NCI-H1105 (cell line): Measurements from ENCODE around the gene EPHA8.

Experiments used
- DNase-seq: peaks from one replicate; lab custom pipeline; 2025; lab: John Stamatoyannopoulos, UW

EPHA8 gene

GRCh38 chr1:22567197-22567596 lies 3.9 kb downstream of the EPHA8 start:
- DNase-seq, result no peak

GRCh38 chr1:22567994-22568393 lies 4.7 kb downstream of the EPHA8 start:
- DNase-seq, result no peak

DNA sequence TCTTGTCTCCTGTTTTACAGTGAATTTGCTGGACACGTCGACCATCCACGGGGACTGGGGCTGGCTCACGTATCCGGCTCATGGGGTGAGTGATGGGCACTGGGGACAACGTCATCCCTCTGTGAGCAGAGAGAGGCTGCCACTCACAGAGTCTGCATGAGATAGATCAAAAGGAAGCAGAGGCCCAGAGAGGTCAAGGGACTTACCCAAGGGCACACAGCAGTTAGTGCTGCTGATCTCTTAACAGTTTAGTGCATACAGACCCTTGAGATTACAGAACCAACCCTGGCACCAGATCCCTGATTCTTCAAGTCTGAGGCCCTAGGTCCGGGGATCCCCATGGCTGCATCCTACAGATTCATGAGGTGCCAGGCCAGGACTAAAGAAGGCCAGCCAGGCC lies 6.0 kb downstream of the EPHA8 start:
- DNase-seq, result no peak

DNA sequence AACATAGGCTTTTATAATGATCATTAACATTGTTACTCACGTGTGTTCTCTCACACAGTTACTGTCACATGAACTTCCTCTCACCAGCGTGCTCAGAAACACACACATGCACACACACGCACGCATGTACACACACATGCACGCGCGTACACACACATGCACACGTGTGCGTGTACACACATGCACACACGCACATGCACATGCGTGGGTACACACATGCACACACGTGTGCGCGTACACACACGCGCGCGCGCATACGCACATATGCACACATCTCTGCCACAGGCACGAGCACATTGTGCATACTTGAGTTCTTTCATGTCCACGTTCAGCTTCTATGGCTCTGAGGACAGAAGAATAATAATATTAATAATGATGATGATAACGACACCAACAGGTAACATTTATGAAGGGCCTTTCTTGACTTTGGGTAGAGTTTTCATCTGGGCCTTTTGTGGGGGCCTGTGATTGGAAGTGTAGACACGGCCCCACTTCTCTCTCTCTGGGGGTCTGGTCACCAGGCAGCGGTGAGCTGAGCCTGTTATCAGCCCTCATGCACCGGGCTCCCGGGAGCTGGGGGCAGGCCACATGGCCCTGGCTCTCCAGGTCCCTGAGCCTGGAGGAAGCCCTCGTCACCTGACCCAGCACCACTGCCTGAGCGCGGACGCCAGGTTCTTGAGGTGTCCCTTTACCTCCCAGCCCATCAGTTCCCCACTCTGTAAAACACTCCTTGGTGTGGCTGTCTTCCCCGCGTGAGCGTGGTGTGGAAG lies 7.0 kb downstream of the EPHA8 start:
- no peak for DNase-seq

DNA sequence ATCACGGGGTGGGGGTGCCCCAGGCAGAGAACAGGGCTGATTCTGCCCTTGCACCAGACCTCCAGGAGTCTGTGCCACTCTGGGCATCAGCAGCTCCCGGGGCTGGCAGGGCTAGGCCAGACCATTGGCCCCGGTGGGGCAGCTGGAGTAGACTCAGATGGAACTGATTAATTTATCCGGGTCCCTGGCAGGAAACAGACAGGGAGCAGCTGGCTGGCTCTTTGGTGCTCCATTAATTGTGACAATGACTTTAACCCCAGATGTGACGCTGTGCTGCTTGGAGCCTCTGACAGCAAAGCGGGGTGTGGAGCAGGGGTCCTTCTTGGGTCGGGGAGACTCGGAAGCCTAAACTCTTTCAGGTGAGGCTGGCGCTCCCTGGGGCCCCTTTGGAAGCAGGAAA lies 9.5 kb downstream of the EPHA8 start:
- no peak for DNase-seq

DNA sequence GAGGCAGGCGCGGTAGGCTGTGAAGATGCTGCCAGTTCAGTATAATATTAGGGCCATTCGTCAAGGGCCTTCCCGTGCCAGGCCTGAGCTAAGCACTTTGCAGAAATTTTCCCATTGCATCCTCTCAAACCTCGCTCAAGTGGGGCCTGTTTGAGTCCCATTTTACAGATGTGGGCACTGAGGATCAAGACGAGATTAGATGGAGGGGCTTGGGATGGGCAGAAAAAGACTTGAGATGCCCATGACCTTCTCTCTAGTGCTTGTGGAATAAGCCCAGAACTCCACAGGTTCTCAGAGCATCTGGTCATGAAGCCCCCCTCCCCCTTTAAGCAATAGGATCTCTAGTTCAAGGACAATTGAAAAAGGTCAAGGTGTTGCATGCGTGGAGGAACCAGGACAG lies 9.9 kb downstream of the EPHA8 start:
- DNase-seq, result no peak

GRCh38 chr1:22575532-22576149 lies 12.4 kb downstream of the EPHA8 start:
- DNase-seq, result no peak

DNA sequence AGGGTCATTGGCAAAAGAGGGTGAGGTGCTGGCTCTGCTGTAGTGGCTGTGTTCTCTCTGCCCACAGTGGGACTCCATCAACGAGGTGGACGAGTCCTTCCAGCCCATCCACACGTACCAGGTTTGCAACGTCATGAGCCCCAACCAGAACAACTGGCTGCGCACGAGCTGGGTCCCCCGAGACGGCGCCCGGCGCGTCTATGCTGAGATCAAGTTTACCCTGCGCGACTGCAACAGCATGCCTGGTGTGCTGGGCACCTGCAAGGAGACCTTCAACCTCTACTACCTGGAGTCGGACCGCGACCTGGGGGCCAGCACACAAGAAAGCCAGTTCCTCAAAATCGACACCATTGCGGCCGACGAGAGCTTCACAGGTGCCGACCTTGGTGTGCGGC lies 12.9 kb downstream of the EPHA8 start:
- no peak for DNase-seq

- DNase-seq, result no peak
Observed at GRCh38 chr1:22576617-22577016, 13.3 kb downstream of the EPHA8 start.

DNA sequence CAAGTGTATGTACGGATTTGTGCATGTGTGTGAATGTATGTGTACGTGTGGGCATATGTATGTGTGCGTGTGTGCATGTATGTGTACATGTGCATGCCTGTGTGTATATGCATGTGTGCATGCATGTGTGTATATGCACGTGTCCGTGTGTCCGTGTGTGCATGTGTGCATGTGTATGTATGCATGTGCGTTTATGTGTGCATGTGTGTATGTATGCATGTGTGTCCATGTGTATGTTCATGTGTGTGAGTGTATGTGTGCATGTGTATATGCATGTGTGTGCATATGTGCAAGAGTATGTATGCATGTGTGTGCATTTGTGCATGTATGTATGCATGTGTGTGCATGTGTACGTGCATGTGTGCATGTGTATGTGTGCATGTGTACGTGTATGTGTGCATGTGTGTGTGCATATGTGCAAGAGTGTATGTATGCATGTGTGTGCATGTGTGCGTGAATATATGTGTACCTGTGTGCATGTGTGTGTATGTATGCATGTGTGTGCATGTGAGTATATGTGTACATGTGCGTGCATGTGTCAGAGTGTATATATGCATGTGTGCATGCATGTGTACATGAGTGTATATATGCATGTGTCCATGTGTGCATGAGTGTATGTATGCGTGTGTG lies 15.6 kb downstream of the EPHA8 start:
- no peak for DNase-seq

DNA sequence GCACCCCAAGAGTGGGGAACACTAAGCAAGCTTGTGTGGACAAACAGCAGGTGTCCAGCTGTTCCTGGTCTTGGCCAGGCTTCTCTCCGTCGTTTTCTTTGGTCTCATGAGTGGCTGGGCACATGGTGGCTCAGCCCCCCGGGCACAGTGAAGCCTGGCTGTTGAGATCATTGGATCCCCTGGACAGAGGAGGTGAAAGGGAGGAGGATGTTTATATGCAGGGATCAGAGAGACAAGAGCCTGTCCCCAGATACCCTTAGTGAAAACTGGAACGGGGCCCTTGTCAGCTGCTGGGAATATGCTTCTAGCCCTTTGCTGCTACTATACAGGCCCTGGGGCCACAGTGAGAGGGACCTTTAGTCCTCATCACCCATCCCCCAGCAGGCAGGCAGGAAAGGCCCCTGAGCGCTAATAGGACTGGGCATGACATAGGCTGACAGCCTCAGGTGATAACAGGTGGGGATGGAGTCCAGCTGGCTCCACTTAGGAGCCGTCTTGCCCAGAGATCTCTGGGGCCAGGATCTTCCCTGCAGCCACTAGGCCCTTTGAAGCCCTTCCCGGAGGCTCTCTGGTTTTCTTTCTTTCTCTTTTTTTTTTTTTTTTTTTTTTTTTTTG lies 16.4 kb downstream of the EPHA8 start:
- DNase-seq, result no peak

- no peak for DNase-seq
Observed at GRCh38 chr1:22582661-22583635, 19.7 kb downstream of the EPHA8 start.

DNA sequence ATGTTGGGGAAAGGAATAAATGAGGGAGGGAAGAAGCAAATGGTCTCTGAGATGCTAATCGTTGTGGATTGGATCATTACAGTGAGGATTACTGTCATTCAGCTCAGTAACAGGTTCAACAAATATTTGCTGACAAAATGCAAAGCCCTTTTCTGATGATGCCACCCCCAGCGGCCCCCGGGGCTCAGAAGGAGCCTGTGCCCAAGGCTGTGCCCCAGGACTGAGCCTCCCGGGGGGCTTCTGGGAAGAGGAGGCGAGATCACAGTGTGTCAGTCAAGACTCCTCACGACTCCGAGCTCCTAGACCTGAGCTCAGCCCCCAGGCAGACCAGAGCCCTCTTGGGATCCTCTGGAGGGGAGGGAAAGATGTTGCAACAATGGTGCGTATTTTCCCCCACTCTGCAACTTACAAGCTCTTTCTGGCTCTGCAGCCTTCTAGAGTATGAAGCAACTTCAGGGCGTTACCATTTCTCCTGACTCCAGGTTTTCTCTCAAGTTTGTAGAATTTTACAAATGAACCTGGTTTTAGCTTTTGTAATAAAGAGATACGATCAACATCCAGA lies 20.8 kb downstream of the EPHA8 start:
- no peak for DNase-seq

GRCh38 chr1:22584970-22585369 lies 21.7 kb downstream of the EPHA8 start:
- no peak for DNase-seq

GRCh38 chr1:22585471-22585870 lies 22.2 kb downstream of the EPHA8 start:
- no peak for DNase-seq

DNA sequence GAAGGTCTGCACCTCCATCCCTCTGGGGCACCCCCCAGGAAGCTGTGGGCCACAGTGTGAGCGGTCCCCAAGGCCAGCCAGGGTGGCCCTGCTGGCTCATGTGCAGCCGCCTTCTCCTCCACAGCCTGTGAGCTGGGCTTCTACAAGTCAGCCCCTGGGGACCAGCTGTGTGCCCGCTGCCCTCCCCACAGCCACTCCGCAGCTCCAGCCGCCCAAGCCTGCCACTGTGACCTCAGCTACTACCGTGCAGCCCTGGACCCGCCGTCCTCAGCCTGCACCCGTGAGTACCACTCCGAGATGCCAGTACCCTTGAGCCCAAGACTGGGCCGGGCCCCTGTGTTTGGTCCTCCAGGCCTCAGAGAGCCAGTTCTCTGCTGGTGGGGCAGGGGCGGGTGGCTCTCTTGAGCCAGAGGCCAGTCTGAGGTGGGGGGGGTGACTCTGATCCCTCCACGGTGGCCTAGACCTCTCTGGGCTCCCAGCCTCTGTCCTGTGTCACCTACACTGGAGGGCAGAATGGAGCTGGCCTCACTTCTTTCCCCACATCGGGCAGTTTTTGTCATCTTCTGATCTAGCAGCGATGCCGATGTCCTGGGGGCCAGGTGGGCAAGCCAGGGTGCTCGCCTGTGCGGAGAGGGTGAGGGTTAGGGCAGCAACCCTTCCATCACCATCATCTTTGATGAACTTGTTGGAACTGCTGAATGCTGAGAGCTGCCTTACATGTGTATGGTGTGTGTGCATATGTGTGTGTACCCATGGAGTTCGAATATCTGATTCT lies 23.3 kb downstream of the EPHA8 start:
- DNase-seq, result no peak

GRCh38 chr1:22587247-22587646 lies 24.0 kb downstream of the EPHA8 start:
- DNase-seq, result no peak

DNA sequence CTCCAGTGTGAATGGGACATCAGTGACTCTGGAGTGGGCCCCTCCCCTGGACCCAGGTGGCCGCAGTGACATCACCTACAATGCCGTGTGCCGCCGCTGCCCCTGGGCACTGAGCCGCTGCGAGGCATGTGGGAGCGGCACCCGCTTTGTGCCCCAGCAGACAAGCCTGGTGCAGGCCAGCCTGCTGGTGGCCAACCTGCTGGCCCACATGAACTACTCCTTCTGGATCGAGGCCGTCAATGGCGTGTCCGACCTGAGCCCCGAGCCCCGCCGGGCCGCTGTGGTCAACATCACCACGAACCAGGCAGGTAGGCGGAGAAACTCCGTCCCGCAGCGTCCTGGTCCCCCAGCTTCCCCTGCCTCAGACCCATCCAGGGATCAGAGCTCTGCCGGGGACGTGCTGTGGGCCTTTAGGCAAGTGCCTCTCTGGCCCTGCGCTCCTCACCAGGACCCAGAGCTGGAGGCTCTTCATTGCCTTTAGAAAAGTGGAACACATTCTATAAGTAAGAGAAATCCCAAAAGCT lies 25.7 kb downstream of the EPHA8 start:
- no peak for DNase-seq

GRCh38 chr1:22591576-22591975 lies 28.3 kb downstream of the EPHA8 start:
- no peak for DNase-seq

DNA sequence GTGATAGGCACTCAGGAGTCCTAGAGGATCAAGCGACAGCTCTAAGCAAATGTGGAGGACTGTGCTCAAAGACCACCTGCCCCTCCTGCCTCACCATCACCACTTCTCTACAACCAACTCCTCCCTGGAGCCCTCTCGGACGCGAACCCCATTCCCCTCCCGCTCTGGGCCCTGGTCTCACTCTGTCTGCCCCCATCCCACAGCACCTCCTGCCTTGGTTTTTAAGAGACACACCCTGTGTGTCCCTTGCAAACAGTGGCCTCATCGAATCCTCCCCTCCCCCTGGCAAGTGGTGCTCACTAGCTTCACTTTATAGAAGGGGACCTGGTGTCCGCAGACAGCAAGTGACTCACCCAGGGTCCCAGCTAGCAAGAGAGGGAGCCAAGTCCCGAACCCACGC lies 28.8 kb downstream of the EPHA8 start:
- no peak for DNase-seq
